A549 (cell line): ENCODE data around the gene BBIP1. TPM values are rescaled to one million over a fixed set of nuclear protein-coding genes. Genes with fewer than 3 reads are reported as not detected.

Experiments
- ATAC-seq, 2 experiments: fragments of 200-7000 bp in 1 of 2; fragments of >200 bp in 1 of 2; cut with Nextera tagmentation in 1 of 2; cut with Tn5 transposase in 1 of 2; 3 replicates each; pipeline versions ENCODE4 v1.8.0 to v1.9.1; 2018 to 2020; ENCODE audit warnings: mild to moderate bottlenecking in 1 of 2, moderate library complexity in 1 of 2
- CTCF ChIA-PET: fragments of 300-600 bp; sonication (Branson Sonifier 250); formaldehyde crosslinking; extraction: SDS; loops from one replicate; lab custom pipeline; 2021; ENCODE audit warnings: antibody characterized with exemption, inconsistent platforms; lab: Yijun Ruan, JAX
- POLR2A ChIA-PET: fragments of 350-600 bp; formaldehyde crosslinking; extraction: SDS; loops from one replicate; lab custom pipeline; 2021; ENCODE audit warnings: antibody characterized with exemption, inconsistent platforms; lab: Yijun Ruan, JAX
- DNase-seq, 2 experiments: peaks; one replicate each; pipeline versions ENCODE4 v3.0.0 to v3.0.0-alpha.2; 2011 to 2016; ENCODE audit warnings: low read depth in 1 of 2, low spot score in 1 of 2
- FAIRE-seq: peaks from 2 replicates; lab custom pipeline; 2011; peaks lifted over from hg19 to GRCh38; lab: Jason Lieb, UNC
- H3K27ac ChIP-seq, 2 experiments: fragments of >200 bp; sonication (Bioruptor Twin); formaldehyde crosslinking; 3 replicates each; pipeline ENCODE4 v1.5.1; 2016 to 2017
- H3K4me1 ChIP-seq: fragments of >200 bp; sonication (Bioruptor Twin); formaldehyde crosslinking; 3 replicates; pipeline ENCODE4 v1.6.1; 2016
- H3K4me2 ChIP-seq: fragments of >200 bp; sonication (Bioruptor Twin); formaldehyde crosslinking; 3 replicates; pipeline ENCODE4 v1.6.1; 2016
- H3K4me3 ChIP-seq: fragments of >200 bp; sonication (Bioruptor Twin); formaldehyde crosslinking; 3 replicates; pipeline ENCODE4 v1.5.1; 2016
- H3K9me3 ChIP-seq: fragments of >200 bp; sonication (Bioruptor Twin); formaldehyde crosslinking; 3 replicates; pipeline ENCODE4 v1.6.1; 2016
- ATOH8 ChIP-seq: fragments of 250-450 bp; sonication (Bioruptor Pico); IDR thresholded peaks from 2 replicates; pipeline ENCODE4 v1.5.0; 2020; ENCODE audit warnings: low read depth, mild to moderate bottlenecking, moderate library complexity
- BCL3 ChIP-seq: fragments of >200 bp; sonication (Bioruptor Twin); formaldehyde crosslinking; IDR thresholded peaks from 3 replicates; pipeline ENCODE4 v1.6.1; 2016
- BHLHE40 ChIP-seq: IDR thresholded peaks from 2 replicates; pipeline ENCODE4 v1.6.1; 2012; ENCODE audit warnings: low read depth, low read length, inconsistent platforms
- CBX2 ChIP-seq: fragments of 200-600 bp; sonication (generic); IDR thresholded peaks from 2 replicates; pipeline ENCODE4 v1.6.1; 2016; ENCODE audit warnings: low read depth, mild to moderate bottlenecking, borderline replicate concordance
- CEBPB ChIP-seq, 2 experiments: fragments of >200 bp in 1 of 2; sonication (Bioruptor Twin) in 1 of 2; formaldehyde crosslinking in 1 of 2; IDR thresholded peaks; 2 replicates each; pipeline ENCODE4 v1.6.1; 2012 to 2016
- CHD4 ChIP-seq: fragments of 200-600 bp; sonication (generic); IDR thresholded peaks from 2 replicates; pipeline ENCODE4 v1.6.1; 2016; ENCODE audit warnings: antibody characterized with exemption, mild to moderate bottlenecking, borderline replicate concordance
- CTCF ChIP-seq: fragments of >200 bp; sonication (Bioruptor Twin); formaldehyde crosslinking; IDR thresholded peaks from 3 replicates; pipeline ENCODE4 v1.5.1; 2016
- E2F6 ChIP-seq: IDR thresholded peaks from 2 replicates; pipeline ENCODE4 v1.6.1; 2012; ENCODE audit warnings: low read depth, borderline replicate concordance
- FOSL2 ChIP-seq, 2 experiments: fragments of 450-650 bp in 1 of 2; fragments of >200 bp in 1 of 2; sonication (Bioruptor Twin) in 1 of 2; formaldehyde crosslinking; IDR thresholded peaks; 2 replicates each; pipeline versions ENCODE4 v1.5.0 to v1.6.1; 2016 to 2020; ENCODE audit warnings: mild to moderate bottlenecking in 1 of 2, moderate library complexity in 1 of 2
- HOXB13 ChIP-seq: fragments of 250-450 bp; sonication (Bioruptor Pico); IDR thresholded peaks from 2 replicates; pipeline ENCODE4 v1.5.0; 2020; ENCODE audit warnings: low read depth, mild to moderate bottlenecking, moderate library complexity
- HOXB5 ChIP-seq: fragments of 250-450 bp; sonication (Bioruptor Pico); IDR thresholded peaks from 2 replicates; pipeline ENCODE4 v1.5.0; 2020; ENCODE audit warnings: mild to moderate bottlenecking, moderate library complexity
- MAX ChIP-seq: IDR thresholded peaks from 2 replicates; pipeline ENCODE4 v1.6.1; 2012
- PBX3 ChIP-seq: IDR thresholded peaks from 2 replicates; pipeline ENCODE4 v1.6.1; 2012
- POLR2A ChIP-seq: IDR thresholded peaks from 2 replicates; pipeline ENCODE4 v1.6.1; 2012; ENCODE audit warnings: mild to moderate bottlenecking, low read length
- POLR2AphosphoS2 ChIP-seq: conservative IDR thresholded peaks from 2 replicates; pipeline ENCODE4 v1.6.1; 2012; ENCODE audit warnings: low read length, improper control_type of control experiment, inconsistent platforms
- RAD21 ChIP-seq, 2 experiments: fragments of >200 bp in 1 of 2; sonication (Bioruptor Twin) in 1 of 2; formaldehyde crosslinking in 1 of 2; IDR thresholded peaks in 1 of 2; conservative IDR thresholded peaks in 1 of 2; 2 replicates in 1 of 2; 3 replicates in 1 of 2; pipeline ENCODE4 v1.6.1; 2012 to 2018; ENCODE audit warnings: inconsistent platforms in 1 of 2
- RARB ChIP-seq: fragments of 250-450 bp; sonication (Bioruptor Pico); IDR thresholded peaks from 2 replicates; pipeline ENCODE4 v1.8.0; 2021; ENCODE audit warnings: mild to moderate bottlenecking, moderate library complexity
- RNF2 ChIP-seq: fragments of 200-600 bp; sonication (generic); IDR thresholded peaks from 2 replicates; pipeline ENCODE4 v1.6.1; 2016; ENCODE audit warnings: low read depth, mild to moderate bottlenecking, antibody characterized with exemption, moderate library complexity, borderline replicate concordance
- SMC3 ChIP-seq: fragments of >200 bp; sonication (Bioruptor Twin); formaldehyde crosslinking; IDR thresholded peaks from 3 replicates; pipeline ENCODE4 v1.6.1; 2018; ENCODE audit warnings: inconsistent platforms
- TFCP2L1 ChIP-seq: fragments of 250-450 bp; sonication (Bioruptor Pico); IDR thresholded peaks from 2 replicates; pipeline ENCODE4 v1.5.0; 2021; ENCODE audit warnings: mild to moderate bottlenecking
- WGBS: methylation state at CpG from one replicate; pipeline ENCODE4 v1.1.6; 2017; ENCODE audit errors: missing lambda C conversion rate; 5-methylcytosine and 5-hydroxymethylcytosine counted together
- polyA plus RNA-seq, 4 experiments: library from polyadenylated mRNA; depleted of rRNA in 3 of 4; stranded (reverse); fragments of >200 nt; fragmentation: RNase III in 1 of 4; extraction: RNeasy Plus Mini Kit Qiagen cat#74134 plus additional on column Dnase treatment in 1 of 4; gene quantifications; 2 replicates in 3 of 4; 3 replicates in 1 of 4; pipeline ENCODE4 v1.2.3, GENCODE V29; 2011 to 2017

BBIP1 gene
- polyA plus RNA-seq, 2 of the 4 experiments (the other 2 are of a cell fraction), result 57.2 to 83.4 TPM

- WGBS, result 18% methylated on average over 4 of the region's 4 CpGs
- FAIRE-seq, result no peak
Measured at GRCh38 chr10:110893559-110894179, 25.3 kb downstream of the BBIP1 start.

GRCh38 chr10:110892602-110893288 is 26.2 kb downstream of the BBIP1 start:
- FAIRE-seq, result no peak
- no peak for TF ChIP-seq BCL3
- no peak for TF ChIP-seq E2F6
- TF ChIP-seq RARB, result no peak
- no peak for TF ChIP-seq CBX2
- TF ChIP-seq MAX, result no peak
- TF ChIP-seq POLR2A, result no peak
- no peak for TF ChIP-seq BHLHE40
- TF ChIP-seq CHD4, result no peak
- Histone ChIP-seq H3K4me1 (0 out of 3 replicates have a peak, but pooled peaks cover 3% of the 10 kb centered on the region), H3K4me2 (no peak overlapping the region), H3K27ac (no peak overlapping the region), H3K4me3 (no peak overlapping the region), H3K9me3 (no peaks in the 10 kb centered on the region)
- ChIA-PET CTCF (interaction anchor here (0.6 to 3.3 kb wide), 20 partner anchors 9 to 1236 kb away, joined by 3 to 25 read pairs (median 4); partner anchors contain the start of genes BBIP1 and SHOC2), POLR2A (no interaction called here)
- DNase-seq, result no peak
- ATAC-seq, result no peak
- 94% methylated on average over 3 of the region's 3 CpGs for WGBS

More at GRCh38 chr10:110893559-110894179, 25.3 kb downstream of the BBIP1 start:
- DNase-seq (peak; percentile 48 to 53), ATAC-seq (peak; percentile 89 to 92)
- Histone ChIP-seq H3K4me3 (no peak overlapping the region), H3K9me3 (no peaks in the 10 kb centered on the region), H3K27ac (no peak overlapping the region), H3K4me2 (no peak overlapping the region), H3K4me1 (peaks cover 7% of the 10 kb centered on the region; the same call in 1 of the 3 replicates)
- ChIA-PET POLR2A (interaction anchor here (0.7 to 1.7 kb wide), 3 partner anchors 22 to 147 kb away, joined by 3 to 5 read pairs (median 4); partner anchors contain the start of gene PDCD4), CTCF (interaction anchor here (0.6 to 3.3 kb wide), 30 partner anchors 9 to 1235 kb away, joined by 3 to 25 read pairs (median 4); partner anchors contain the start of genes BBIP1 and SHOC2)
- TF ChIP-seq SMC3, result peak; percentile 86
- peak in 1 of 2 experiments; percentile 32; a peak in 1 of 4 replicates for TF ChIP-seq CEBPB (IDR thresholded peaks at IDR 0.05)
- TF ChIP-seq RAD21 (conservative IDR thresholded peaks at IDR 0.05 in 1 of 2, IDR thresholded peaks at IDR 0.05 in 1 of 2), result peak; percentile 65 to 73
- no peak for TF ChIP-seq RNF2
- peak; percentile 82 for TF ChIP-seq CTCF
- TF ChIP-seq BCL3, result no peak

- DNase-seq (no peak), FAIRE-seq (no peak), ATAC-seq (no peak)
- H3K4me3 ChIP-seq, result no peak overlapping the region
- 90% methylated on average over 1 of the region's 1 CpG for WGBS
- CTCF ChIA-PET, result interaction anchor here (0.7 to 2.5 kb wide), 8 partner anchors 9 to 141 kb away, joined by 3 to 13 read pairs (median 4); no protein-coding TSS in a partner anchor
- peaks cover 26% of the 10 kb centered on the region for H3K4me1 ChIP-seq
- POLR2A ChIA-PET, result interaction anchor here (1.2 kb wide), 1 partner anchor 31 kb away, joined by 3 read pairs; no protein-coding TSS in a partner anchor
- no peak overlapping the region for H3K27ac ChIP-seq
- no peak overlapping the region for H3K4me2 ChIP-seq
- no peaks in the 10 kb centered on the region for H3K9me3 ChIP-seq
- no peak for TF ChIP-seq POLR2AphosphoS2
- no peak for TF ChIP-seq FOSL2 (IDR thresholded peaks at IDR 0.05)
- no peak for TF ChIP-seq FOSL2 (CRISPR knock-in tag; IDR thresholded peaks at IDR 0.05)
- no peak for TF ChIP-seq TFCP2L1 (CRISPR knock-in tag)
- no peak for TF ChIP-seq PBX3
- TF ChIP-seq HOXB5 (CRISPR knock-in tag), result no peak
- TF ChIP-seq ATOH8 (CRISPR knock-in tag), result no peak
- no peak for TF ChIP-seq HOXB13 (CRISPR knock-in tag)
Measured at GRCh38 chr10:110887560-110887959, 31.4 kb downstream of the BBIP1 start.
